ENCODE data around the gene DYNC1I1.

DYNC1I1 gene

DNA sequence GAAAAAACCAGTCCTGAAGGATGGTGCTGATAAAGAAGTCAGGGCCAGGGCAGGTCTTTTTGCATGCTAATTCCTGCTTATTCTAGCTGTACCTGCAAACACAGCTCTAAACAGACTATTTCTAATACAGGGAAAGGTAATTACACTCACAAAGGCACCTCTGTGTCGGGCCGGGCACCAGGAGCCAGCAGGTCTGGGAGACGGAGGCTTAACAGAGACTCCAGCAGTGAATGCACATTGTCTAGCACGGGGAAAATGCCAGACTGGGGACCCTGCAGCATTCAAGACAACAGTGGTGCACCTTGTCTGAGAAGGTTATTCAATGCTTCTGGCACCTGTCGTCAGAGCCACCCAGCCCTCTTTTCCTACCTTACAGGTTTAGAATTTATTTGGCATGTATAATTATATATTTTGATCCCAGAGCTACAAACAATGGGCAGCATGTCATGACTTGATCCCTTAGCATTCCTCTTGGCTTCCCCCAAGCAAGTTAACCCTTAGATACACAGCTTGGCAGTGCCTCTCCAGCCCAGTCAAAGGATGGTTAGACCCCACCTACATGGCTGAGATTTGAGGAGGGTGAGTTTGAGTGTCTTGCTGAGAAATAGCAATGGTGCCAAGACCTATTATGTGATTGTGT lies 364.4 kb downstream of the DYNC1I1 start:
- DNase-seq (ENCODE audit: low read depth in 2 of 2) = no peak

DNA sequence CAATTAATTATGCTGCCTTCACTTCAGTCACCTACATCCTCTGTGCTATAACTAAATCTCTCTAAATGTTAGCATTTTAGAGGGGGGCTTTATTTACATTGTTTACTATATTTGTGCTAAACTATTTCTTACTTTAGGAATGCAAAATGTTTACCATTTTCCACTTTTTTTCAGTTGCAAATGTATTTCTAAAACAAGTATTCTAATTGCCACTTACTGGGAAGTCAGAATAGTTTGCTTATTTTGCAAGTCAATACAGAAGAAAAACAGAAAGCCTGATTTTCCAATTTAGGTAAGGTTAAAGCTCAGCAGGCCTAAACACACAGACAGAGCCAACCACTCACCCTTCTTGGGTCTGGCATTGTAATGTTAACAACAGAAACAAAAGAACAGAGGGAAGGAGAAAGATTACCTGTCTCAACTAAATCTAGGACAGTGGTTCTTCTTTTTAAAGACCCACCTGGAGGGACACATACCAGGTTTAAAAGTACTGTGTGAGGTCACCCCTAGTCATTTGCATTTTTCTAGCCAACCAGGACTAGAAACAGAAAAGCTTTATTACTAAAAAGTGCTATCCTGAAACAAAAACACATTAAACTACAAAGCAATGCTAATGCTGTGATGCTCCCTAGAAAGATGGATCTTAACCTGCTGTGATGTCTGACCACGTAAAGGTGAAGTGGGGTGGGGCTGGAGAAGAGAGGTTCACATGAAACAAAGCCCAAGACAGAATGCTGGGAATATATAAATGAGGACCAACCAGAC lies 371.3 kb downstream of the DYNC1I1 start:
- DNase-seq (ENCODE audit: low read depth in 2 of 2) = no peak

DNA sequence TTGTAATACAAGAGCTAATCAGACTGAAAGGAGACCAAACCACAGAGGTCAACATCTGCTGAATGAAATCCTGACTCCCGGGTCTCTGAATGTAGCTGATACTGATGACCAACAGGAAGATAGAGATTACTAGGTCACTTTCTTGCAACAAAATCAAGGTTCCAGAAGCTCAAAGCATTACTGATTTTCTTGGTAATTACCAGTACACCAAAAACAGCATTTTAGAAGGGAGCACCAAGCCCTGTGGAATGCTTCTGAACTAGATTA lies 371.8 kb downstream of the DYNC1I1 start:
- no peak for DNase-seq (ENCODE audit: low read depth in 2 of 2)

All from stimulated activated CD4-positive, alpha-beta T cell treated with anti-CD3 and anti-CD28 coated beads, Interleukin-15, amount 100 ng/mL, for 48 hours (primary cell).